HepG2 (cell line): ENCODE data around the gene CIAO2A. TPM values are rescaled to one million over a fixed set of nuclear protein-coding genes. Genes with fewer than 3 reads are reported as not detected.
A peak's percentile ranks its signal among the peaks of the same experiment; 100 is the strongest.

Experiments used
- ATF7-NPFF ChIP-seq: sonication (generic); formaldehyde crosslinking; IDR thresholded peaks from 2 replicates; pipeline ENCODE4 v1.8.1; 2023; ENCODE audit warnings: mild to moderate bottlenecking, low read depth, missing genetic modification reagents, moderate library complexity
- ATM ChIP-seq: fragments of 450-650 bp; IDR thresholded peaks from 2 replicates; pipeline ENCODE4 v1.7.1; 2017; ENCODE audit warnings: mild to moderate bottlenecking, borderline replicate concordance
- FIP1L1 ChIP-seq: fragments of 200-400 bp; formaldehyde crosslinking; IDR thresholded peaks from 2 replicates; pipeline ENCODE4 v1.6.1; 2018; ENCODE audit warnings: low read depth, mild to moderate bottlenecking, low read length, moderate library complexity, borderline replicate concordance; ENCODE audit not compliant: insufficient read depth
- MIER2 ChIP-seq: IDR thresholded peaks from 2 replicates; pipeline ENCODE4 v1.6.1; 2016; ENCODE audit warnings: missing biosample characterization, missing genetic modification reagents
- NCOA2 ChIP-seq: sonication (generic); formaldehyde crosslinking; IDR thresholded peaks from 2 replicates; pipeline ENCODE4 v1.8.0; 2022; ENCODE audit warnings: inconsistent platforms
- POLR2AphosphoS5 ChIP-seq: IDR thresholded peaks from 2 replicates; pipeline ENCODE4 v1.6.1; 2012; ENCODE audit warnings: low read depth, low read length
- SOX5 ChIP-seq: IDR thresholded peaks from 2 replicates; pipeline ENCODE4 v1.6.1; 2016; ENCODE audit warnings: borderline replicate concordance
- SP4 ChIP-seq: sonication (generic); formaldehyde crosslinking; IDR thresholded peaks from 2 replicates; pipeline ENCODE4 v1.8.1; 2023; ENCODE audit warnings: mild to moderate bottlenecking, missing genetic modification reagents
- TARDBP ChIP-seq: sonication (generic); formaldehyde crosslinking; IDR thresholded peaks from 2 replicates; pipeline ENCODE4 v1.8.0; 2022; ENCODE audit warnings: mild to moderate bottlenecking, missing genetic modification reagents
- TFAP4 ChIP-seq: sonication (generic); IDR thresholded peaks from 2 replicates; pipeline ENCODE4 v1.6.1; 2016; ENCODE audit warnings: low read depth, borderline replicate concordance
- U2AF2 ChIP-seq: fragments of 200-400 bp; formaldehyde crosslinking; IDR thresholded peaks from 2 replicates; pipeline ENCODE4 v1.6.1; 2017; ENCODE audit warnings: low read depth, mild to moderate bottlenecking, low read length
- YEATS4 ChIP-seq: sonication (generic); formaldehyde crosslinking; IDR thresholded peaks from 2 replicates; pipeline ENCODE4 v1.4.0; 2020; ENCODE audit warnings: missing genetic modification reagents, borderline replicate concordance
- ZFX ChIP-seq: sonication (generic); formaldehyde crosslinking; IDR thresholded peaks from 2 replicates; pipeline ENCODE4 v1.4.0; 2020; ENCODE audit warnings: mild to moderate bottlenecking, low read depth, missing genetic modification reagents, moderate library complexity
- ZNF138 ChIP-seq: sonication (generic); formaldehyde crosslinking; IDR thresholded peaks from 2 replicates; pipeline ENCODE4 v1.5.0; 2020; ENCODE audit warnings: mild to moderate bottlenecking, low read depth, missing genetic modification reagents
- ZNF276 ChIP-seq: sonication (generic); formaldehyde crosslinking; IDR thresholded peaks from 2 replicates; pipeline ENCODE4 v1.4.0; 2020; ENCODE audit warnings: mild to moderate bottlenecking, low read depth, missing genetic modification reagents
- ZNF430 ChIP-seq: sonication (generic); formaldehyde crosslinking; IDR thresholded peaks from 2 replicates; pipeline ENCODE4 v1.9.0; 2021; ENCODE audit warnings: mild to moderate bottlenecking, missing genetic modification reagents
- ZNF431 ChIP-seq: sonication (generic); formaldehyde crosslinking; IDR thresholded peaks from 2 replicates; pipeline ENCODE4 v1.9.0; 2022; ENCODE audit warnings: missing genetic modification reagents, low read depth, mild to moderate bottlenecking, borderline replicate concordance
- ZNF501 ChIP-seq: sonication (generic); formaldehyde crosslinking; IDR thresholded peaks from 2 replicates; pipeline ENCODE4 v1.5.1; 2020; ENCODE audit warnings: mild to moderate bottlenecking, moderate library complexity, missing genetic modification reagents
- ZNF547 ChIP-seq: sonication (generic); formaldehyde crosslinking; IDR thresholded peaks from 2 replicates; pipeline ENCODE4 v1.5.1; 2020; ENCODE audit warnings: mild to moderate bottlenecking, missing genetic modification reagents
- ZNF552 ChIP-seq: sonication (generic); formaldehyde crosslinking; IDR thresholded peaks from 2 replicates; pipeline ENCODE4 v1.9.0; 2022; ENCODE audit warnings: missing genetic modification reagents, mild to moderate bottlenecking, borderline replicate concordance
- ZNF577 ChIP-seq: sonication (generic); formaldehyde crosslinking; IDR thresholded peaks from 2 replicates; pipeline ENCODE4 v1.4.0; 2020; ENCODE audit warnings: mild to moderate bottlenecking, low read depth, missing genetic modification reagents, borderline replicate concordance
- ZNF761 ChIP-seq: sonication (generic); formaldehyde crosslinking; conservative IDR thresholded peaks from 2 replicates; pipeline ENCODE4 v1.4.0; 2020; ENCODE audit warnings: mild to moderate bottlenecking, missing genetic modification reagents
- ZSCAN5A ChIP-seq: sonication (generic); formaldehyde crosslinking; IDR thresholded peaks from 2 replicates; pipeline ENCODE4 v1.8.0; 2022; ENCODE audit warnings: mild to moderate bottlenecking, missing genetic modification reagents, borderline replicate concordance
- polyA plus RNA-seq, 8 experiments: library from polyadenylated mRNA; depleted of rRNA in 3 of 8; stranded (reverse) in 7 of 8; unstranded in 1 of 8; fragments of >200 nt; fragmentation: Illumina TruSeq in 4 of 8; extraction: Trizol in 4 of 8; gene quantifications; 2 replicates each; pipeline versions ENCODE4 v1.2.1 to v1.2.3, GENCODE V29; 2011 to 2016; ENCODE audit warnings: low read depth in 4 of 8, missing spikeins in 1 of 8, mixed read lengths in 1 of 8; ENCODE audit not compliant: insufficient read depth in 1 of 8
- total RNA-seq, 5 experiments: library from RNA; depleted of rRNA; stranded (reverse); fragments of >200 nt; fragmentation: Illumina TruSeq; extraction: Trizol; gene quantifications; 2 replicates each; pipeline ENCODE4 v1.2.3, GENCODE V29; 2016; ENCODE audit warnings: low read depth in 1 of 5

Gene CIAO2A
- total and polyA plus RNA-seq, 2 of the 13 experiments (the other 11 are each of a cell fraction or from before 2014, with no cell fraction given): 83.0 to 100 TPM

- TF ChIP-seq ZSCAN5A: no peak
- TF ChIP-seq U2AF2: 0 out of 2 replicates have a peak, but pooled peaks have one; percentile 30
- peak; percentile 65; the same call in 1 of the 2 replicates for TF ChIP-seq ZNF552 (CRISPR knock-in tag)
- peak; percentile 75; the same call in 1 of the 2 replicates for TF ChIP-seq TFAP4
- TF ChIP-seq NCOA2: peak; percentile 65
- no peak for TF ChIP-seq FIP1L1
- TF ChIP-seq YEATS4 (CRISPR knock-in tag): peak; percentile 73; the same call in 1 of the 2 replicates
- no peak for TF ChIP-seq ATM
- TF ChIP-seq ZNF276 (CRISPR knock-in tag): 0 out of 2 replicates have a peak, but pooled peaks have one; percentile 42
- peak; percentile 30; the same call in 1 of the 2 replicates for TF ChIP-seq ATF7-NPFF
- TF ChIP-seq ZFX (CRISPR knock-in tag): peak; percentile 82
- TF ChIP-seq ZNF577 (CRISPR knock-in tag): no peak
- no peak; the same call in 1 of the 2 replicates for TF ChIP-seq ZNF431
- peak; percentile 76 for TF ChIP-seq ZNF430
- peak; percentile 95 for TF ChIP-seq TARDBP (CRISPR knock-in tag)
- no peak for TF ChIP-seq ZNF761 (CRISPR knock-in tag)
- peak; percentile 66; the same call in 1 of the 2 replicates for TF ChIP-seq MIER2 (CRISPR knock-in tag)
- peak; percentile 90 for TF ChIP-seq POLR2AphosphoS5
- TF ChIP-seq SOX5: peak; percentile 46; the same call in 1 of the 2 replicates
- peak; percentile 35; the same call in 1 of the 2 replicates for TF ChIP-seq ZNF547 (CRISPR knock-in tag)
- peak; percentile 86 for TF ChIP-seq ZNF501 (CRISPR knock-in tag)
- peak; percentile 83 for TF ChIP-seq SP4 (CRISPR knock-in tag)
- TF ChIP-seq ZNF138 (CRISPR knock-in tag): peak; percentile 52; the same call in 1 of the 2 replicates
Observed at GRCh38 chr15:64095795-64096667, 2.4 kb upstream of the CIAO2A start, which contains the start of gene SNX1 (continued).
